ENCODE results near the gene SMAP1.
"Not testable (repeated sequence)": the region's sequence is repeated elsewhere in the genome, so short reads cannot be mapped to it uniquely, and the experiment has no call there.

Gene SMAP1

DNA sequence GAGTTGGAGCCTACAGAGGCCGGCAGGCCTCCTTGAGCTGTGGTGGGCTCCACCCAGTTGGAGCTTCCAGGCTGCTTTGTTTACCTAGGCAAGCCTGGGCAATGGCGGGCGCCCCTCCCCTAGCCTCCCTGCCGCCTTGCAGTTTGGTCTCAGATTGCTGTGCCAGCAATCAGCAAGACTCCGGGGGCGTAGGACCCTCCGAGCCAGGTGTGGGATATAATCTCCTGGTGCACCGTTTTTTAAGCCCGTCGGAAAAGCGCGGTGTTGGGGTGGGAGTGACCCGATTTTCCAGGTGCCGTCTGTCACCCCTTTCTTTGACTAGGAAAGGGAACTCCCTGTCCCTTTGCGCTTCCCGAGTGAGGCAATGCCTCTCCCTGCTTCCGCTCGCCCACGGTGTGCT lies 103.7 kb downstream of the SMAP1 start:
- peaks cover 0 to 15% (median 2%) of the 10 kb centered on the region in 5 donors for H3K36me3 ChIP-seq (ENCODE audit: control insufficient read depth in 5 of 5, insufficient read depth in 5 of 5, low read length in 5 of 5)
- not testable (repeated sequence) for H3K4me3 ChIP-seq (ENCODE audit: low read depth in 1 of 5, low read length in 5 of 5); H3K27ac ChIP-seq (ENCODE audit: low read depth, low read length); H3K9me3 ChIP-seq (ENCODE audit: control insufficient read depth in 5 of 5, low read length in 5 of 5); H3K9ac ChIP-seq (ENCODE audit: low read length in 5 of 5); H3K27me3 ChIP-seq (ENCODE audit: control insufficient read depth in 5 of 5, insufficient read depth in 4 of 5, low read length in 5 of 5); H3K4me1 ChIP-seq (ENCODE audit: control insufficient read depth in 5 of 5, insufficient read depth in 5 of 5, low read length in 5 of 5)

DNA sequence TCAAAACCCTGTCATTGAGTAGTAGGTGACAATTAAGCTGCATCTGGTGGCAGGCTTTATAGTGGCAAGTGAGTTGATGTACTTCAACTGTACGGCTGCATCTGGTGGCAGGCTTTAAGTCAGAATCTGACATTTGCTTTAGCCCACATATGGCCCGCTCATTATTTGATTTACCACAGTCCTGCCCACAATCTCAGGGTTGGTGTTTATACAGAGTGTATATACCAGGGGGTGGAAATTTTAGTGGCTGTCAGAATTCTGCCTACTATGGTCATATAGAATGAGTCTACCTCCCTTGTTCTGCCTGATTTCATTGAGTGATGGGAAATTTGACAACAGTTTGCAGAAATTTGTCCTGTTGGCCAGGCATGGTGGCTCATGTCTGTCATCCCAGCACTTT lies 112.3 kb downstream of the SMAP1 start:
- peaks cover 0 to 7% (median 4%) of the 10 kb centered on the region in 5 donors for H3K36me3 ChIP-seq (ENCODE audit: control insufficient read depth in 5 of 5, insufficient read depth in 5 of 5, low read length in 5 of 5)
- peaks cover 0 to 5% (median 0%) of the 10 kb centered on the region in 5 donors for H3K9me3 ChIP-seq (ENCODE audit: control insufficient read depth in 5 of 5, low read length in 5 of 5)
- H3K9ac ChIP-seq (ENCODE audit: low read length in 5 of 5), result no peak overlapping the region
- H3K27ac ChIP-seq (ENCODE audit: low read depth, low read length), result no peak overlapping the region
- H3K4me3 ChIP-seq (ENCODE audit: low read depth in 1 of 5, low read length in 5 of 5), result no peak overlapping the region
- H3K4me1 ChIP-seq (ENCODE audit: control insufficient read depth in 5 of 5, insufficient read depth in 5 of 5, low read length in 5 of 5), result no peaks in the 10 kb centered on the region
- H3K27me3 ChIP-seq (ENCODE audit: control insufficient read depth in 5 of 5, insufficient read depth in 4 of 5, low read length in 5 of 5), result no peaks in the 10 kb centered on the region

DNA sequence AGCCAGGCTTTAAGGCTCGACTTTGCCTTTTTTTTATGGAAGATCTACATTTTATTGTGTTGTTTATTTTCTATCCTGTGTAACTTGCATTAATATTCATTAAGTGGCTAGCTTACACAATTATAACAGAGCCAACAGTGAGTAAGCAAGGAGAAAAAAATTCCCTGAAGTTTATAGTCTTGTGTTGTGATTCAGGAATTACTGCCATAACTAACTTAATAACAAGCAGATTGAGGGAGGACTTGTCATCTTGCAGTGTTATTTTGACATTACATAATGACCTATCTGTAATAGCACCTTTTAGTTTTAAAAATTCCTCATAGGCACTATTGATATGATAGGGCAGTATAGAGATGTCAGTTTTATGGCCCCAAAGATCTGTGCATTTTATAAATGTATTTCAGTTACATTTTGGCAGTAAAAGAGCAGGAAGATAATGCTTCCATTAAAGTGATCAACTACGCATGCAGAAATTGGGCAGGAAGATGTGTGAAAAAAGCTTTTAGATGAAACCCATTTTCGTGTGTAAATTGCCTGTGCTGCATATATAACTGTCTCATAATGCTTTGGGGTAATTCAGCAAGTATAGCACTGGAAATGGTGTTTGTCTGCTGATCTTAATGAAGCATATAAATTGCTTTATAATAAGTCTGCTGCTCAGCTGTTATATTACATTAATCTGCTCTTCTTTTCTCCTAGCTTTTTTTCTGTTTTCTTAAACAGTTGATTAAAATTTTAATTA lies 123.0 kb downstream of the SMAP1 start:
- Histone ChIP-seq H3K36me3 (ENCODE audit: control insufficient read depth in 5 of 5, insufficient read depth in 5 of 5, low read length in 5 of 5) (no peaks in the 10 kb centered on the region), H3K4me1 (ENCODE audit: control insufficient read depth in 5 of 5, insufficient read depth in 5 of 5, low read length in 5 of 5) (no peaks in the 10 kb centered on the region), H3K9me3 (ENCODE audit: control insufficient read depth in 5 of 5, low read length in 5 of 5) (no peaks in the 10 kb centered on the region), H3K4me3 (ENCODE audit: low read depth in 1 of 5, low read length in 5 of 5) (no peak overlapping the region), H3K9ac (ENCODE audit: low read length in 5 of 5) (no peak overlapping the region), H3K27me3 (ENCODE audit: control insufficient read depth in 5 of 5, insufficient read depth in 4 of 5, low read length in 5 of 5) (no peaks in the 10 kb centered on the region), H3K27ac (ENCODE audit: low read depth, low read length) (no peak overlapping the region)

DNA sequence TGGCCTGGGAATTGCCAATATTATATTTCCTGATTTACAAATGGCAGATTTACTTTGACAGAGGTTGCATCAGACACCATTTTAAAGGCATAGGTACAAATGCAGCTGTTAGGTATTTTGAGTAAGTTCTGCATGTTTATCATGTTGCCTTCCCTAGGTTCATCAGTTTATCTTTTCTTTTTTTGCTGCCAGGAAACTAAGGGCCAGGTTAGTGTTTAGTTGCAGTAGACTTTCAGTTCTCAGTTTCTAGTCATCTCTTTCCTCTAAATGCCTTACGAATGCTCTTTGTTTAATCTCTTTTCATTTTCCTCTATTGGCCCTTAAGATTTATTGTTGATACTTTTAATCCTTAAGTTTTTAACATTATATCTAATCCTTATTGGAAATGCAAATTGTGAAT lies 129.9 kb downstream of the SMAP1 start:
- Histone ChIP-seq H3K27ac (ENCODE audit: low read depth, low read length) (no peak overlapping the region), H3K9me3 (ENCODE audit: control insufficient read depth in 5 of 5, low read length in 5 of 5) (no peaks in the 10 kb centered on the region), H3K9ac (ENCODE audit: low read length in 5 of 5) (no peak overlapping the region), H3K4me3 (ENCODE audit: low read depth in 1 of 5, low read length in 5 of 5) (no peak overlapping the region), H3K27me3 (ENCODE audit: control insufficient read depth in 5 of 5, insufficient read depth in 4 of 5, low read length in 5 of 5) (no peaks in the 10 kb centered on the region), H3K4me1 (ENCODE audit: control insufficient read depth in 5 of 5, insufficient read depth in 5 of 5, low read length in 5 of 5) (no peaks in the 10 kb centered on the region), H3K36me3 (ENCODE audit: control insufficient read depth in 5 of 5, insufficient read depth in 5 of 5, low read length in 5 of 5) (peaks cover 0 to 6% (median 0%) of the 10 kb centered on the region in 5 donors)

DNA sequence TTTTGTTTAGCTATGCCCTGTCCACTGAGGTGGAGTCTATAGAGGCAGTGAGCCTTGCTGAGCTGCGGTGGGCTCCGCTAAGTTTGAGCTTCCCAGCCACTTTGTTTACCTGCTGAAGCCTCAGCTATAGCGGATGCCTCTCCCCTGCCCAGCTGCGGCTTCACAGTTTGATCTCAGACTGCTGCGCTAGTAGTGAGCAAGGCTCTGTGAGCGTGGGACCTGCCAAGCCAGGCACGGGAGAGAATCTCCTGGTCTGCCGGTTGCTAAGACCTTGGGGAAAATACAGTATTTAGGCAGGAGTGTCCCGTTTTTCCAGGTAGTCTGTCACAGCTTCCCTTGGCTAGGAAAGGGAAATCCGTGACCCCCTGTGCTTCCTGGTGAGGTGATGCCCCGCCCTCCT lies 138.4 kb downstream of the SMAP1 start:
- Histone ChIP-seq H3K9ac (ENCODE audit: low read length in 5 of 5) (no peak overlapping the region), H3K36me3 (ENCODE audit: control insufficient read depth in 5 of 5, insufficient read depth in 5 of 5, low read length in 5 of 5) (peaks cover 3 to 10% (median 8%) of the 10 kb centered on the region in 5 donors), H3K27me3 (ENCODE audit: control insufficient read depth in 5 of 5, insufficient read depth in 4 of 5, low read length in 5 of 5) (no peaks in the 10 kb centered on the region), H3K9me3 (ENCODE audit: control insufficient read depth in 5 of 5, low read length in 5 of 5) (peaks cover 0 to 3% (median 0%) of the 10 kb centered on the region in 5 donors), H3K4me1 (ENCODE audit: control insufficient read depth in 5 of 5, insufficient read depth in 5 of 5, low read length in 5 of 5) (no peaks in the 10 kb centered on the region), H3K27ac (ENCODE audit: low read depth, low read length) (no peak overlapping the region), H3K4me3 (ENCODE audit: low read depth in 1 of 5, low read length in 5 of 5) (no peak overlapping the region)

DNA sequence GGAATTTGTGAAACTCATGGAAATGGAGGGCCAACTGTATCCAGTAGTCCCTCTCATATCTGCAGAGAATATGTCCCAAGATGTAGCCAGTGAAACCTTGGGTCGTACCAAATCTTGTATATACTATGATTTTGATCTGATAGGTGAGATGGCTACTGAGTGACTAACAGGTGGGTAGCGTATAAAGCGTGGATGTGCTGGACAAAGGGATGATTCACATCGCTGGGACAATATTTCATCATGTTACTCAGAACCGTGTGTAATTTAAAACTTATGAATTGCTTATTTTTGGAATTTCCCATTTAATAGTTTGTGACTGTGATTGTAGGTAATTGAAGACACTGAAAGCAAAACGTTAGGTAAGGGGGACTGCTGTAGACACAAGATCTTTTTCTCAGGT lies 144.1 kb downstream of the SMAP1 start:
- no peaks in the 10 kb centered on the region for H3K9me3 ChIP-seq (ENCODE audit: control insufficient read depth in 5 of 5, low read length in 5 of 5)
- no peaks in the 10 kb centered on the region for H3K27me3 ChIP-seq (ENCODE audit: control insufficient read depth in 5 of 5, insufficient read depth in 4 of 5, low read length in 5 of 5)
- peaks cover 0 to 2% (median 0%) of the 10 kb centered on the region in 5 donors for H3K36me3 ChIP-seq (ENCODE audit: control insufficient read depth in 5 of 5, insufficient read depth in 5 of 5, low read length in 5 of 5)
- no peak overlapping the region for H3K27ac ChIP-seq (ENCODE audit: low read depth, low read length)
- H3K4me1 ChIP-seq (ENCODE audit: control insufficient read depth in 5 of 5, insufficient read depth in 5 of 5, low read length in 5 of 5), result no peaks in the 10 kb centered on the region
- no peak overlapping the region for H3K4me3 ChIP-seq (ENCODE audit: low read depth in 1 of 5, low read length in 5 of 5)
- H3K9ac ChIP-seq (ENCODE audit: low read length in 5 of 5), result no peak overlapping the region

DNA sequence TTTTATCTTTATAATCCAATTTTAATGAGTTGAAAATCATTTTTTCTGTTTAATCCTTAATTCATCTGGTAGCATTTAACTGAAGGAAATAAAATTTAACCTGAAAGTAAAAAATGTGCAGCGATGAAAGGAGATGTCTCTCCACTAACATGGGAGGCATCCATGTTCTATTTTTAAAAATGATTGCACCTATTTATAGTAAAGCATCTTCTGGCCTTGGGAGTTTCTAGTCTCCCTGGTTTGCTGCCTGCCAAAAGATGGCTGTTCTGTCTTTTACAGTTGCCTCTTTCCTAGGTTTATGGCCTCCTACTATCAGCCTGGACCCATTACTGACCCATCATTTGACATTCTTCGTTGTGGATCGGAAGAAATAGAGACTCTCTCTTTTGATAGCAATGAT lies 146.2 kb downstream of the SMAP1 start:
- Histone ChIP-seq H3K9ac (ENCODE audit: low read length in 5 of 5) (no peak overlapping the region), H3K27ac (ENCODE audit: low read depth, low read length) (no peak overlapping the region), H3K36me3 (ENCODE audit: control insufficient read depth in 5 of 5, insufficient read depth in 5 of 5, low read length in 5 of 5) (no peaks in the 10 kb centered on the region), H3K27me3 (ENCODE audit: control insufficient read depth in 5 of 5, insufficient read depth in 4 of 5, low read length in 5 of 5) (no peaks in the 10 kb centered on the region), H3K4me1 (ENCODE audit: control insufficient read depth in 5 of 5, insufficient read depth in 5 of 5, low read length in 5 of 5) (no peaks in the 10 kb centered on the region), H3K9me3 (ENCODE audit: control insufficient read depth in 5 of 5, low read length in 5 of 5) (no peaks in the 10 kb centered on the region), H3K4me3 (ENCODE audit: low read depth in 1 of 5, low read length in 5 of 5) (no peak overlapping the region)

DNA sequence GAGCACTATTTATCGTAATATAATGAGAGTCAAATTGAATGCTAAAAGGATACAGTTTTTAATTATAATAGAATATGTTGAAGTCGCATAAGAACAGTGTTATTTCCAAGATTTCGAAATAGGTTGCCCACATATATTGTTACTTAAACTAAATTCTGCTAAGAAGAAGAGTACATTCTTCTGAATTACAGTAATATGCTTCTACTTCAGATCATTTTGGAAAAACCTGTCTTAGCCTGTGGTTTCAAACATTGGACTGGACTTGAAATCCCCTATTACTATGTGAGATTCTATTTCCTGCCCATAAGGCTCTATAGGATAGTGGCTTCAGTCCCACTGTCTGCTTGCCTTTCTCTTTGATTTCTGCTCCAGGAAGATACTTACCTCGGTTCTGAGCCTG lies 152.0 kb downstream of the SMAP1 start:
- H3K4me3 ChIP-seq (ENCODE audit: low read depth in 1 of 5, low read length in 5 of 5), result no peak overlapping the region
- peaks cover 0 to 11% (median 0%) of the 10 kb centered on the region in 5 donors for H3K4me1 ChIP-seq (ENCODE audit: control insufficient read depth in 5 of 5, insufficient read depth in 5 of 5, low read length in 5 of 5)
- no peak overlapping the region for H3K9ac ChIP-seq (ENCODE audit: low read length in 5 of 5)
- H3K27me3 ChIP-seq (ENCODE audit: control insufficient read depth in 5 of 5, insufficient read depth in 4 of 5, low read length in 5 of 5), result no peaks in the 10 kb centered on the region
- H3K9me3 ChIP-seq (ENCODE audit: control insufficient read depth in 5 of 5, low read length in 5 of 5), result no peaks in the 10 kb centered on the region
- no peak overlapping the region for H3K27ac ChIP-seq (ENCODE audit: low read depth, low read length)
- peaks cover 0 to 4% (median 0%) of the 10 kb centered on the region in 5 donors for H3K36me3 ChIP-seq (ENCODE audit: control insufficient read depth in 5 of 5, insufficient read depth in 5 of 5, low read length in 5 of 5)

DNA sequence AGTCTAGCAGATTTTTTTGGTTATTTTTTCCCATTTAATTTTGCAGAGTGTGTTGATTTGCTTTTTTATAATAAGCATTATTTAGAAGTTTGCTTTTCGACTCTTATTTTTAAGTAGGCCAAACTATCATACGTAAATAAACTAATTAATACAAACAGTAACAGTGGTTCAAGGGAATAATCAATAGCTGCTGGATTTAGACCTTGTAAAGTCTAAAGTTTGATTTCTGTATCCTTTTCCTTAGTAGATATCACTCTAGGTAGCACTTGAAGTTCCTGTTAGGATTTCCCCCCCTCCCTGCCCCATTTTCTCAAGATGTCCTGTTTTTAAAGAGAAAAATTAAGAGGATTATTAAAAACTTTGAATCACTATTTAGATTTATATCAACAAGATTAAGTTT lies 153.1 kb downstream of the SMAP1 start:
- Histone ChIP-seq H3K9me3 (ENCODE audit: control insufficient read depth in 5 of 5, low read length in 5 of 5) (no peaks in the 10 kb centered on the region), H3K27ac (ENCODE audit: low read depth, low read length) (no peak overlapping the region), H3K36me3 (ENCODE audit: control insufficient read depth in 5 of 5, insufficient read depth in 5 of 5, low read length in 5 of 5) (peaks cover 0 to 8% (median 0%) of the 10 kb centered on the region in 5 donors), H3K4me3 (ENCODE audit: low read depth in 1 of 5, low read length in 5 of 5) (no peak overlapping the region), H3K27me3 (ENCODE audit: control insufficient read depth in 5 of 5, insufficient read depth in 4 of 5, low read length in 5 of 5) (no peaks in the 10 kb centered on the region), H3K4me1 (ENCODE audit: control insufficient read depth in 5 of 5, insufficient read depth in 5 of 5, low read length in 5 of 5) (peaks cover 0 to 11% (median 0%) of the 10 kb centered on the region in 5 donors), H3K9ac (ENCODE audit: low read length in 5 of 5) (no peak overlapping the region)

DNA sequence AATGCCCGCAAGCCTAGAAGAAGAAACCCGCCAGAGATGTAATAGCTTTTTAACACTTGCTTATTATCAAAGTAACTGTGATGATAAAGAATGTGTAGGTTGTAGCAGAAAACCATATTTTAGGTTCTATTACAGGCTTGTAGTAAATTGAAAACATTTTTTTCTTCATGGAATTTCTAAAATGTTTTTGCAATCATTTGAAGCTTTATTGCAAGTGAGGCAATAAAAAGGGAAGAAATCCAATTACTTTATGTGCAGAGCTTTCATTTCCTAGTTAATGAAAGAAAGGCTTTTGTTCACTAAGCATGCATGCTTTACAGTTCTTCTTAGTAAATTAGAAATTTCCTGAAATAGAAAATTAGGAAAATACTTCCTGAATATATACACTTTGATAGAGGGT lies 154.1 kb downstream of the SMAP1 start:
- H3K27me3 ChIP-seq (ENCODE audit: control insufficient read depth in 5 of 5, insufficient read depth in 4 of 5, low read length in 5 of 5), result no peaks in the 10 kb centered on the region
- no peaks in the 10 kb centered on the region for H3K9me3 ChIP-seq (ENCODE audit: control insufficient read depth in 5 of 5, low read length in 5 of 5)
- no peak overlapping the region for H3K27ac ChIP-seq (ENCODE audit: low read depth, low read length)
- H3K4me1 ChIP-seq (ENCODE audit: control insufficient read depth in 5 of 5, insufficient read depth in 5 of 5, low read length in 5 of 5), result peaks cover 0 to 11% (median 0%) of the 10 kb centered on the region in 5 donors
- no peak overlapping the region for H3K9ac ChIP-seq (ENCODE audit: low read length in 5 of 5)
- H3K36me3 ChIP-seq (ENCODE audit: control insufficient read depth in 5 of 5, insufficient read depth in 5 of 5, low read length in 5 of 5), result peaks cover 0 to 8% (median 0%) of the 10 kb centered on the region in 5 donors
- H3K4me3 ChIP-seq (ENCODE audit: low read depth in 1 of 5, low read length in 5 of 5), result no peak overlapping the region
